ENCODE measurements around the gene TBKBP1.

Gene TBKBP1

DNA sequence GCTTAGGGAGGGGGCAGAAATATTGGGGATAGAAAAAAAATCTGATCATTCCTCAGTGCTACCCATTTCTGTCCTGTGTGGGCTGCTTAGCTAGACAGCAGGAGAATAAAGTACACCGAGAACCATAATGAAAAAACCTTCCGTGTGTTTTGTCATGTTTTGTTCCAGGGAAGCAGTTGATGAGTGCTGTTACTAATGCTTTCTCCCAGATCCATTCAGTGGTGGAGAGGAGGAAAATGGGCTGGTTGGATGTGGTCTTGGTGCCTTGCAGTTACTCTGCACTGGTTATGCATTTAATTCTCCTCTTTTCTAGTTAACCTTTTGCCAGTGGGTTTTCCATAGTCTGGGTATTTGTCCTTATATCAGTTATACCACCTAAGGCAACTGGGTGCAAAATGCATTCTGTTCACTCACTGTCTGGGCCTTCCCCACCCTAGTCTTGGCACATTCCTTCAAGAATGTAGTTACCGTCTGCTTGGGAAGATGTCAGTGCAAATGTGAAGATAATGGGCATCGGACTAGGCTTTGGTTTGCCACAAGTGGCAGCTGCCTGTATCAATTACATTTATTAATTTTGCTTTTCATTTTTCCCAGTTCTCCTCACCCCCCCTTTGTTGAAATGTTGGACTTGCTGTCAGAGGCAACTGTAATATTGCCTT lies 9.3 kb upstream of the TBKBP1 start:
- no peaks in the 10 kb centered on the region for H3K27me3 Mint-ChIP-seq (ENCODE audit: low read depth)
- H3K4me3 Mint-ChIP-seq, result no peak overlapping the region
- H3K36me3 Mint-ChIP-seq (ENCODE audit: low read depth), result peaks cover 71% of the 10 kb centered on the region
- H3K27ac Mint-ChIP-seq, result peak overlapping the region; percentile 54 to 94 (median 70)
- peaks cover 9% of the 10 kb centered on the region for H3K4me1 Mint-ChIP-seq
- TF ChIP-seq, protein P1, sequence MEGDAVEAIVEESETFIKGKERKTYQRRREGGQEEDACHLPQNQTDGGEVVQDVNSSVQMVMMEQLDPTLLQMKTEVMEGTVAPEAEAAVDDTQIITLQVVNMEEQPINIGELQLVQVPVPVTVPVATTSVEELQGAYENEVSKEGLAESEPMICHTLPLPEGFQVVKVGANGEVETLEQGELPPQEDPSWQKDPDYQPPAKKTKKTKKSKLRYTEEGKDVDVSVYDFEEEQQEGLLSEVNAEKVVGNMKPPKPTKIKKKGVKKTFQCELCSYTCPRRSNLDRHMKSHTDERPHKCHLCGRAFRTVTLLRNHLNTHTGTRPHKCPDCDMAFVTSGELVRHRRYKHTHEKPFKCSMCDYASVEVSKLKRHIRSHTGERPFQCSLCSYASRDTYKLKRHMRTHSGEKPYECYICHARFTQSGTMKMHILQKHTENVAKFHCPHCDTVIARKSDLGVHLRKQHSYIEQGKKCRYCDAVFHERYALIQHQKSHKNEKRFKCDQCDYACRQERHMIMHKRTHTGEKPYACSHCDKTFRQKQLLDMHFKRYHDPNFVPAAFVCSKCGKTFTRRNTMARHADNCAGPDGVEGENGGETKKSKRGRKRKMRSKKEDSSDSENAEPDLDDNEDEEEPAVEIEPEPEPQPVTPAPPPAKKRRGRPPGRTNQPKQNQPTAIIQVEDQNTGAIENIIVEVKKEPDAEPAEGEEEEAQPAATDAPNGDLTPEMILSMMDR (IDR thresholded peaks at IDR 0.05; ENCODE audit: unreplicated experiment in 3 of 3), result no peak
- H3K9me3 Mint-ChIP-seq, result no peaks in the 10 kb centered on the region

DNA sequence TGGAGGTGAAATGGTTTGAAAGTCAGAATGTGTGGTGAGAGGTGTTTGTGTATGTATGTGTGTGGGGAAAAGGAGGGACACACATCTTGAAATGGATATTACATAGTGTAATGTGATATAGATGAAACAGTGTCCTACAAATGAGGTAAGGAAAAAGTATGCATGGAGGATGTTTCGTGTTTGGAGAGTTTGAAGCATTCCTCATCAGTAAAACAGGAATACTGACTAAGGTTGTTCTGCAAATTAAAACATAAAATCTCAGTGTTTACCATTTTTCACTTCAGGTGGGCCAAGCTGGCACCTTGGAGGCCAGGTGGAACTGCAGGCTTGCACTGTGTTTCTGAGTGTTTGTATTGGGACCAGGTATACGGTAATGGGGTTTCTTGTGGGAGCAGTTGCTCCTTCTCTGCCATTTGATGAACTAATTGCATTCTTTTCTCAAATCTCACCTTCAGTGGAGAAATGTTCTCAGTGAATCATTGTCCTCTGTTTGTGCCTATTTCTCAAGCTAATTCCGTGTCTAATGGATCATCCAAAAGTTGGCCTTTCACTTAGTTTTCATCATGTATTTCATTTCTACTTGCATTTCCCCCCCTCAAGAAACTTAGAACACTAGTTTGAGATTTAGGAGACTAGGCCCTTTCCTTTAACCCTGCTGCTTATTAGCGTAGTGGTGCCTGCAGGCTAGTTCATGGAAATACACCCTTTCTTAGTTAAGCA lies 8.2 kb upstream of the TBKBP1 start:
- TF ChIP-seq, protein P1 (IDR thresholded peaks at IDR 0.05; ENCODE audit: unreplicated experiment in 3 of 3), result no peak
- Mint-ChIP-seq H3K27ac (peak overlapping the region; percentile 78 to 94 (median 81)), H3K36me3 (ENCODE audit: low read depth) (peaks cover 61% of the 10 kb centered on the region), H3K4me1 (peaks cover 9% of the 10 kb centered on the region), H3K9me3 (no peaks in the 10 kb centered on the region), H3K4me3 (no peak overlapping the region), H3K27me3 (ENCODE audit: low read depth) (no peaks in the 10 kb centered on the region)

DNA sequence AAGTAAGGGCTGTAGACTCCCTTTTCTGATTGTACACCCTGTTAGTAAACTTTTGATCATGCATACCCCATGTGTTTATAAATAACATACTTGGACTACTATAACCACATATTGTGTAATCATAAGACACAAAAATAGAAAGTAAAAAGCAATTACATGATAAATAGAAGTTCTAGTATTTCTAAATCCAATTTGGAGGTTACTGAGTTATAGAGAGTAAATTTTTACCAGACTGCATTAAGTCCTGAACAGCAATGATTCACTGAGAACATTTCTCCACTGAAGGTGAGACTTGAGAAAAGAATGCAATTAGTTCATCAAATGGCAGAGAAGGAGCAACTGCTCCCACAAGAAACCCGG lies 7.7 kb upstream of the TBKBP1 start:
- Mint-ChIP-seq H3K9me3 (no peaks in the 10 kb centered on the region), H3K4me3 (no peak overlapping the region), H3K36me3 (ENCODE audit: low read depth) (peaks cover 57% of the 10 kb centered on the region), H3K27ac (peak overlapping the region; percentile 78 to 94 (median 81)), H3K4me1 (peaks cover 9% of the 10 kb centered on the region), H3K27me3 (ENCODE audit: low read depth) (no peaks in the 10 kb centered on the region)
- TF ChIP-seq, protein P1 (IDR thresholded peaks at IDR 0.05; ENCODE audit: unreplicated experiment in 3 of 3), result no peak

DNA sequence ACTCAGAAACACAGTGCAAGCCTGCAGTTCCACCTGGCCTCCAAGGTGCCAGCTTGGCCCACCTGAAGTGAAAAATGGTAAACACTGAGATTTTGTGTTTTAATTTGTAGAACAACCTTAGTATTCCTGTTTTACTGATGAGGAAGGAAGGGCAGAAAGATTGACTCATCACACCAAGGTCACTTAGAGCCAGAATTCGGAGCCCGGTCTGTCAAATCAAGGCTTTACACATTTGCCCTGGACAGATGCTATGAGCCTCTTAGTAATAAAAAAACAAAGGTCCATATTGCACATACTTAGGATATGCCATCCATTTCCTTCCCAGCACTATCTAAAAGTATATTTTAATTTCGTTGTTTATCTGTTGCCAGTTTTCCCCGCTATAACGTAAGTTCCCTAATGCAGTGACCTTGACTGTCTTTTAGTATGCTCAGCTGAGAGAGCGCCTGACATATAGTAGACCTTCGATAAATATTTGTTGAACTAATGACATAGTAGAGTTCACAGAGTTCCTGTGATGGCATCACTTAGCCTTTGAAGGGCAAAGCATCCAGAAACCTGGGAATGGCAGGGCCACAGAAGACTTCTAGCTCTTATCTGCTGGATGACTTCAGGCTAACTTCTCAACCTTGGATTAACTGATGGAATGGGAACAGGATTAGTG lies 7.2 kb upstream of the TBKBP1 start:
- TF ChIP-seq, protein P1 (IDR thresholded peaks at IDR 0.05; ENCODE audit: unreplicated experiment in 3 of 3), result no peak
- peak overlapping the region; percentile 78 to 94 (median 81) for H3K27ac Mint-ChIP-seq
- no peak overlapping the region for H3K4me3 Mint-ChIP-seq
- no peaks in the 10 kb centered on the region for H3K9me3 Mint-ChIP-seq
- H3K27me3 Mint-ChIP-seq (ENCODE audit: low read depth), result no peaks in the 10 kb centered on the region
- H3K4me1 Mint-ChIP-seq, result peaks cover 13% of the 10 kb centered on the region
- H3K36me3 Mint-ChIP-seq (ENCODE audit: low read depth), result peaks cover 55% of the 10 kb centered on the region

DNA sequence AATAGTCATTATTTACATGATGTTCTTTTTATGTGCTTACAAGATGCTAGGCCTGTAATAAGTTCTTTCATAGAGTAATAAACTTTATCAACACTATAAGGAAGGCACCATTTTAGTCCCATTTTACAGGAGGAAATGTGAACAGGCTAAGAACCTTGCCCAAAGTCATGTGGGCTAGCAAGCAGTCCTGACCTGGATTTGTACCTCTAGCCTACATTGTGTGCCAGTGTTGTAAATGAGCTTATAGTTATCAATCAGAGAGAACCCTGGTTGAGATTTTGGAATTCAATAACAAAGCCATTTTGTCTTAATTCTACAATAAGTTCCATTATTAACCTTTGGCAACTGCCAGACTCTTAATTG lies 6.7 kb upstream of the TBKBP1 start:
- Mint-ChIP-seq H3K9me3 (no peaks in the 10 kb centered on the region), H3K4me1 (peaks cover 18% of the 10 kb centered on the region), H3K4me3 (no peak overlapping the region), H3K27me3 (ENCODE audit: low read depth) (no peaks in the 10 kb centered on the region), H3K36me3 (ENCODE audit: low read depth) (peaks cover 50% of the 10 kb centered on the region), H3K27ac (peak overlapping the region; percentile 64 to 94 (median 81))
- TF ChIP-seq, protein P1 (IDR thresholded peaks at IDR 0.05; ENCODE audit: unreplicated experiment in 3 of 3), result no peak

All from nephron (organoid).